Bronchial epithelial cell (primary cell): ENCODE measurements around the gene FBN2. TPM values are rescaled to one million over a fixed set of nuclear protein-coding genes. Genes with fewer than 3 reads are reported as not detected.

Experiments
- DNase-seq: peaks from one replicate; pipeline ENCODE4 v3.0.0-alpha.2; 2010; ENCODE audit warnings: low read depth
- FAIRE-seq: peaks from 2 replicates; lab custom pipeline; 2011; peaks lifted over from hg19 to GRCh38; lab: Jason Lieb, UNC
- H3K27me3 ChIP-seq: 2 replicates; pipeline ENCODE4 v1.5.1; 2011; ENCODE audit warnings: low read length; ENCODE audit not compliant: control insufficient read depth, insufficient read depth
- H3K36me3 ChIP-seq: 2 replicates; pipeline ENCODE4 v1.5.1; 2011; ENCODE audit warnings: low read length; ENCODE audit not compliant: control insufficient read depth, insufficient read depth
- H3K4me3 ChIP-seq: 2 replicates; pipeline ENCODE4 v1.5.1; 2011; ENCODE audit warnings: mild to moderate bottlenecking, low read depth, low read length, control low read depth
- CTCF ChIP-seq: IDR thresholded peaks from 2 replicates; pipeline ENCODE4 v1.5.1; 2011; ENCODE audit warnings: mild to moderate bottlenecking, moderate library complexity, low read length, control low read depth, inconsistent platforms; ENCODE audit not compliant: insufficient read depth, severe bottlenecking
- total RNA-seq: library from RNA; depleted of rRNA; stranded (reverse); fragments of >200 nt; gene quantifications from 2 replicates; pipeline ENCODE4 v1.2.1, GENCODE V29; 2014

FBN2 gene
- total RNA-seq, 1 donor from 2014 or later: 49.0 TPM

DNA sequence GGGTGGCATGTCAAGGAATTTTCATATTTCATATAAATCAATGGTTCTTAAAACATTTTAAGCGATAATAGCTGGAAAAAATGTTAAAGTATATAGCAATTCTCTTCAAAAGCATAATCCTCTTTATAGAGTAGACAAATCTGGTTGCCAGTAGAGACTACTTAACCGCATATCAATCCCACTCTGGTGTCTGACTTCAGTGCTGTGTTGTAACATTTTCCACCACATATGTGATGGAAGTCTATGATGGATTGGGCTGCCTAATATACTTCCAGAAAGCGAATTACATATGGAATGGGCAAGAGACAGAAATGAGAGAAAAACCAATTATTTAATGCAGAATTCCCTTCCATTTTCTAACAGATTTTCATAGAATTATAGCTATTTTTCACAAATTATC lies 54.3 kb downstream of the FBN2 start:
- Histone ChIP-seq H3K27me3 (no peaks in the 10 kb centered on the region), H3K36me3 (no peaks in the 10 kb centered on the region), H3K4me3 (no peak overlapping the region)
- no peak for TF ChIP-seq CTCF
- DNase-seq (no peak), FAIRE-seq (no peak)

- no peak for TF ChIP-seq CTCF
- no peaks in the 10 kb centered on the region for H3K27me3 ChIP-seq
- no peak for FAIRE-seq
- no peak overlapping the region for H3K4me3 ChIP-seq
- no peak for DNase-seq
- no peaks in the 10 kb centered on the region for H3K36me3 ChIP-seq
Observed at GRCh38 chr5:128480906-128481633, 57.0 kb downstream of the FBN2 start.

DNA sequence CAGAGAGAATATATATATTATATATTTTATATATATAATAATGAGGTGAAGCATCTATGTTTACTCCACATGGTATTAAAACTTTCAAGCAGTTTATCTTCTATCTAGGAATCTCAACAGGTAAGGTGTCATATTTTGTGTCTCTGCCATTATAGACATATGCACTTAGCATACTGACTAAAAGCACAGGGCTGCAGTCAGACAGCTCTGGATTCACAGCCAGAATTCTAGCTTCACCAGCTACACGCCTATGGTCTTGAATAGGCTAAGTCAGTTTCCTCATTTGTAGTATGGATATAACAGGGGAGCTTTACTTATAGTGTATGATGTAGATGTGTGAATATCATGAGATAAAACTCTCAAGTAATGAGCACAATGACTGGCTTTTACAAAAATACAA lies 57.9 kb downstream of the FBN2 start:
- FAIRE-seq: no peak
- DNase-seq: no peak

DNA sequence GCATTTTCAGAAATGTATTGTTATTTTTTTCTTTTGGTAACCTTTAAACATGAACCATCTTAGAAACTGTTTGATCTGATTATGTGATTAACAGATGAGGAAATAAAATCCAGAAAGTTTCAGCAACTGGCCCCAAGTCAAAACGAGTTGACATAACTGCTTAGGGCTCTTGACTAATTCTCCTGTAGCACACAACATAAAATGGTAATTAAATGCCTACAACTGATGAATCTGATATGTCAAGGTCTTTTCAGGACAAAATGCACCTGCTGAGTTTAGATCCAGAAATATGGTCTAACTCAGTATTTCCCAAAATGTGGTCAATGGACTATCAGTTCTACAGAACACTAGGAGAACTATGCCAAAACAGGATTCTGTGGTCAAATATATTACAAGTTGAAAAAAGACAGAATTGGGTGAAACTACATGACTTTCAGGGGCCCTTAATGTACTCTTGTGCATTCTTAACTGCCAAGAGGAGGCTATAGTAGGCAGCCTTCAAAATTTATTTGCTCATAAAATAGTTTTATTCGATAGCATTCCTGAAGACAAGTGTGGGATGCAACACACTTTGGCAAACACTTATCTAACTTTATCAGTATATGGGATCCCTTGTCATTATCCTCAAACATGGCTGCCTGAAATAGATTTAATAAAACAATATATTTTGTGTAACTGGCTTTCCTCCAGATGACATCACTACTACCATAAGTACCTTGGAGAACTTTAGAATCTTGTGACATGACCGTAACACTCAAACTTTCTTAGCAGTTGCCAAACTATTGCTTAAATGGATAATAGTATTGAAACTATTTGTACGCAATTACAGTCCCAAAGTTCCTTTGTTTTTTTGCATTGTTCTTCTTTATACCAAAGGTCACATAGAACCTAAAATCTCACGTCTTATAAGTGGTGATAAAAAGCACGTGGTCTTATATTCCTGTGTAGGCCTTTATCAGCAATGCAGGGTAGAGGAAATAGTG lies 59.4 kb downstream of the FBN2 start:
- TF ChIP-seq CTCF: no peak
- FAIRE-seq: no peak
- Histone ChIP-seq H3K4me3 (no peak overlapping the region), H3K36me3 (no peaks in the 10 kb centered on the region), H3K27me3 (no peaks in the 10 kb centered on the region)
- no peak for DNase-seq

More for the DNA sequence above, 57.9 kb downstream of the FBN2 start:
- Histone ChIP-seq H3K27me3 (no peaks in the 10 kb centered on the region), H3K36me3 (no peaks in the 10 kb centered on the region), H3K4me3 (no peak overlapping the region)
- no peak for TF ChIP-seq CTCF

DNA sequence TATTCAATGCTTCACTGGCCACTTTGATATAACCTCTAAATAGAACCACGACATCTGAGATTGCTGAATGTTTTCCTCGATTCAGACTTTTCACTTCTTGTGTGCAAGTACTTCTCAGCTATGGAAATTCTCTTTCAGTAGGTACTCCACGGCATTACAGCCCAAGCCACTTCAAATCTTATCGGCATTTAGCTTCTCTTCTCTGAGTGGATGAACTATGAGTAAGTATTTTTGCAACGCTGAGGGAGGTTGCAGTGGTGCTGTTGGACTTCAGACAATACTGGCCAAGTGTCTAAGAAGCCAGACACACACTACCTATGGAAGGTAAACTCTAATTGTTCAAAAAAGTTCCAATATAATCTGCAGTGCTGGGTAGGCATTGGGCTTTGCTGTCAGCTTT lies 60.1 kb downstream of the FBN2 start:
- FAIRE-seq (no peak), DNase-seq (no peak)
- Histone ChIP-seq H3K27me3 (no peaks in the 10 kb centered on the region), H3K4me3 (no peak overlapping the region), H3K36me3 (no peaks in the 10 kb centered on the region)
- TF ChIP-seq CTCF: no peak
